GM18870 (cell line): ENCODE measurements around the gene NPIPB2.

Source experiments
- ATAC-seq: cut with Tn5 transposase; IDR thresholded peaks from one replicate; pipeline ENCODE4 v1.9.1; 2021; ENCODE audit warnings: moderate library complexity; ENCODE audit not compliant: unreplicated experiment

NPIPB2 gene

GRCh38 chr16:11907160-11907970 lies 34.5 kb downstream of the NPIPB2 start:
- no peak for ATAC-seq

GRCh38 chr16:11903906-11904305 lies 37.9 kb downstream of the NPIPB2 start:
- ATAC-seq = no peak

- no peak for ATAC-seq
Measured at GRCh38 chr16:11901091-11901490, 40.8 kb downstream of the NPIPB2 start.

GRCh38 chr16:11896486-11897176 lies 45.2 kb downstream of the NPIPB2 start:
- no peak for ATAC-seq

GRCh38 chr16:11893571-11893970 lies 48.3 kb downstream of the NPIPB2 start:
- no peak for ATAC-seq

GRCh38 chr16:11892761-11893160 lies 49.1 kb downstream of the NPIPB2 start:
- ATAC-seq = no peak

- ATAC-seq = no peak
Measured at GRCh38 chr16:11890231-11890965, 51.4 kb downstream of the NPIPB2 start.

GRCh38 chr16:11886881-11887280 lies 55.0 kb downstream of the NPIPB2 start:
- no peak for ATAC-seq

- no peak for ATAC-seq
Measured at GRCh38 chr16:11884035-11884434, 57.8 kb downstream of the NPIPB2 start.

- ATAC-seq = no peak
Measured at GRCh38 chr16:11880007-11880406, 61.8 kb downstream of the NPIPB2 start.

- ATAC-seq = no peak
Measured at GRCh38 chr16:11877374-11877773, 64.5 kb downstream of the NPIPB2 start.
